Activated CD4-positive, CD25-positive, alpha-beta regulatory T cell treated with anti-CD3 and anti-CD28 coated beads, Interleukin-2, amount 50 U/mL, for 72 hours (primary cell): ENCODE results near the gene NOL4L.

ENCODE experiments used
- DNase-seq: peaks from one replicate; pipeline ENCODE4 v3.0.0; 2021

The NOL4L gene

DNA sequence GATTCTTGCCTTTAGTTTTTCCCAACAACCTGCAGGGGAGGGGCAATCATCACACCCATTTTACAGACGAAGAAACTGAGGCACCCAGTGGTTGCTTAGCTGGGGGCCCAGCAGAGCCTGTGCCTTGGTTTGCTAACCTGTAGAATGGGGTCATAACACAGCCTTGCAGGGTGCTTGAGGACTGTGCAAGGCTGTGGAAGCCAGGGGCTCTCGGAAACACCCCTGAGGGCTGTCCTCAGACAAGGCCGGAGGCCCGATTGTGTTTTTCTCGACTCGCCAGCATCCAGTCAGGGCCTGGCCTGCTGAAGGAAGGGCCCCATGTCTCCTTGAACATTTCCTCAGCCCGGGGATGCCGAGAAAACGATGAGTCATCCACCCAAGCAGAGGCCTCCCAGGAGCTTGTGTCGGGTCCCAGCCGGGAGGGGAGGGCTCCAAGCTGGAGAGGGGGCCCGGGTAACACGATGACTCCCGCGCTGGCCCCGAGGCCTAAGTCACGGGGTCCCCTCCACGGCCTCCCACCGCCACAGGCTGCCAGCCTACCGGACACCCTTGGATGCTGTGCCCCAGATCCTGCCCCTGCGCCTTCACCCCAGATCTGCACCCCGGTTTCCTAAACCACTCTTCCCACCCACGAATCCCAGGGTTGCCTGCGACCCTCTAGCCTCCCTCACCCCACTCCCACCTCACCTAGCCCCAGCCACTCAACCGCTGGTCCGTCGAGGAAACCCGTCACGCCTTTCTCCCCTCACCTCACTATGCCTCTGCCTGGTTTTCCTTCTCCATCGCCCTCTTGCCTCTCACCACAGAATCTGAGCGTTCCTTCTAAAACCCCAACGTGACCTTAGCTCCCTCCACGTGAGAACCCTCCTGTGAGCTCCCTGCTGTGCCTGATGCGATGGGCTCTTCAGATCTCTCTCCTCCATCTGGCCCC is 10.6 kb downstream of the NOL4L start:
- DNase-seq = no peak

DNA sequence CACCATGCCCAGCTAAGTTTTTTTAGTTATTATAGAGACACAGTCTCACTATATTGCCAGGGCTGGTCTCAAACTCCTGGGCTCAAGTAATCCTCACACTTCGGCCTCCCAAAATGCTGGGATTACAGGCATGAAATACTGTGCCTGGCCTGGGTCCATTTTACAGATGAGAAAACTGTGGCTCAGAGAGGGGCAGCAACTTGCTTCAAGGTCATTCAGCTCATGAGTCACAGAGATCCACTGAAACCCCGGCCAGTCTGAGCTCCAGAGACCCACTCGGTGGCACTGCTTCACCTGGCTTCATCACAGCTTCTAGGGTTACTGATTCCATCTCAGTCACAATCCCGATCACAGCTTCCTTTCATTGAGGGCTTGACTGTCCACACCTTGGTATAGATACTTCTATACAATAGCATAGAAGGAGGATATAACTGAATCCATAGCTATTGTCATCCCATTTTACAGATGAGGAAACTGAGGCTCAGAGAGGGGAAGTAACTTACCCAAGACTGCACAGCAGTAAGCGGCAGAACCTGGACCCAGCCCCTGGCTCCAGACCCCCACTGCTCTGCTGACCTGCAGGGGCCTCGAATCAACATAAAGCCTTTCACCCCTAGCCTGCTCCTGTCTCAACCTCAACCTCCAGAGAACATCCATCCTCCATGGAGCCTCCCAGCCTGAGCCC is 11.8 kb downstream of the NOL4L start:
- no peak for DNase-seq

DNA sequence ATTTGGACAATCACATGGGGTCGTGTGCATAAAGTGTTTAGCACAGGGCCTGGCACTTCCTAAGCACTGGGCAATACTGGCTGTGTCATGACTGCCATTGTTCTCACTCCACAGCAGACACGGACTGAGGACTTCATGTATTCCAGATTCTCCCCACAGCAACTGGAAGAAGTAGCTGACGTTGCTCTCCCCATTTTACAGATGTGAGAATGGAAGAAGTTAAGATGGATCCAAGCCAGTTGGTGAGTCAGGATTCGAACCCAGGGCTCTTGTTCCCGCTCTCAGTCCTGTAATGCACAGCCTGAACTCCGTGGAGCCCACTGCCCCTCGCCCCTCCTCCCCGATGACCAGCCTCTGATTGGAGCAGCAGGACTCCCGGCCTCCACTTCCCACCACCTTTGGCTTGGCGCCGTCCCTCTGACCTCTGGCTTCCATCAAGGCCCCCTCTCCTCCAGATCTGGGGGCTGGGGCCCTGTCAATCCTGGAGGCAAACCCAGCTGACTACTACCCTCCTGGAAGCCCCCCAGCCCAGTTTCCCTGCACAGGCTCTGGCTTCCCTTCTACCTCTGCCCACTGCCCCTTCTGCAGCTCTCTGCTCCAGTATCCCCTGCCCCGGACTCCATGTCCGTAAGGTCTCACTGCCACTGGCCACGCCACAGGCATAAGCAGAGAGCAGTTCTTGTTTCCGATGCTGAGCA is 12.7 kb downstream of the NOL4L start:
- DNase-seq = no peak

DNA sequence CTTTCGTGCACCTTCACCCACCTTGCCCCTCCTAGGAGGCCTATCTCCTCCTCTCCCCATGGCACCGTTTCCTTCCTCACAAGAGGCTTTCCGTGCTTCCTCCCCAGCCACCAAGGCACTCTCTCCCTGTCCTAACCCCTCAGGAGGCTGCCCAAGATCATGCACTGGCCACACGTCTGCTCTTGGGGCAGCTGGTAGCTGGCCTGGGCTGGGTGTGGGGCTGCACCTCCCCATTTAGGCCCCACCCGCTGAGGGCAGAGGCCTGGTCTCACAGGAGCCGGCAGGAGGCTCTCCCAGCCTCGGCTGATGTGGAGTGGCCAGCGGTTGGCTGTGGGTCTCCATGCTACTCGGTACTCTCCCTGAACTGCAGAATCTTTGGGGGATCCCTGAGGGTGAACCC is 13.6 kb downstream of the NOL4L start:
- no peak for DNase-seq

DNA sequence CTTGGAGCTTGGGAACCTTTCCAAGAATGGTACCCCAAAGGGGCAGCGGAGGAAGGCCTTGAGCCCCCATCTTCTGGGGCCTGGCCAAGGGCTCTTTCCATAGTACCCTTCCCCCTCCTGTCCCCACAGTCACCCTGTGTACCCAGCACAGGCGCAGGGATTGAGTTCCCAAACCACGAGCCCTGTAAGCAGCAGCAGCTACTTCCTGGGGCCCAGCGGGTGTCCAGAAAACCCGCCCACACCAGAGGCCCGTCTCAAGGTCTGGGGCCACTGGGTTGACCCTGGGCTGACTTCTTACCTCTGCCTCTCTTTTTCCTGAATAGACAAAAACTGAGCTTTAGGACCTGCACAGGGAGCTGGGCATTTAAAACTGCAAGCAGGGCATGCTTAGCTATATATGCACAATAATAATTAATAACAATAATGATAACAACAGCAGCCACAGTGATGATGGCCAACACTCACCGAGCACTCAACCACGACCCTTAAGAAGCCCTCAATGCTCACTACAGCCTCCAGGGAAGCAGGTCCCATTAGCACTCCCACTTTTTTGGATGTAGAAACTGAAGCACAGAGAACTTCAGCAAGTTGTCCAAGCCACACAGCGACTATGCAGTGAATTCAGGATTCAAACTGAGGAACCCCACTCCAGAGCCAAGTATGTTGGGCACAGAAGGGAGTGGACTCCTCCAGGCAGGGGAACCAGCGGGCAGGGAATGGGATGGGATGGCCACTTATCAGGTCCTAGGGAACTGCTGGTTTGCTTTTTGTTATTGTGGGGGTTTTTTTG is 14.5 kb downstream of the NOL4L start:
- no peak for DNase-seq

DNA sequence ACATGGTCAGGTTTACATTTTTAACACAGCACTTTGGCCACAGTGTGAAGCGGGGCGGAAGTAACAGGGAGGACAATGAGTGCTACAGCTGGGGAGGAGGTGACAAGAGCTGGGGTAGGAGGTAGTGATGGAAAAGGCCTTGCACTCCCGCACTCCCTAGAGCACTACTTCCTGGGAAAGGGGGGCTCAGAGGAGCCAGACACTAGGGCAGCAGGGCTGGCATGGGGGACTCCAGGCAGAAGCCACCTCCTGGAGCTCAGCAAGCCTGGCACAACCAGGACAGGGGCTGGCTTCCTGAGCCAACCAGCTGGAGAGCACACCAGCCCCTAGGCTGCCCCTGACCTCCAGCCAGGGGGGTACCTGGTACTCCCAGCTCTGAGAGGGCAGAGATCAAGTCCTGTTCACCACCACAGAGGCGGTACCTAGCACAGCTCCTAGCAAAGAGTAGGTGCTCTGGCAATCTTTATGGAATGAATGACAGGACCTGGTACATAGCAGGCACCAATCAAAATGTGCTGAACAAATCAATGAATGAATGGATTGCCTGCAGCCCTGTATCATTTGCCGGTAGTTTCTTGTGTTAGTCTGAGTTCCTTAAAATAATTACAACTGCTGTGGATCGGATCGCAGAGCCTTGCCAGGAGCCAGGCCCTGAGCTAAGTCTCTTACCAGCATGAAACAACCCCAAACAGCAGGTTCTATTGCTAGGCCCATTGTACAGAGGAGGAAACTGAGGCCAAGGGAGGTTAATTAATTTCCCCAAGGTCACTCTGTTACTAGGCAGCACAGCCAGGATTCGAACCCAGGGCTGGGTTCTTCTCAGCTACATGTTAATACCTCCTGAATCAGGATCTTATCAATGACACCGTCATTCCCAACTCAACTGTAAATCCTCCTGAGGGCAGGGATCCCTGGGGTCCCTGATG is 15.5 kb downstream of the NOL4L start:
- no peak for DNase-seq

DNA sequence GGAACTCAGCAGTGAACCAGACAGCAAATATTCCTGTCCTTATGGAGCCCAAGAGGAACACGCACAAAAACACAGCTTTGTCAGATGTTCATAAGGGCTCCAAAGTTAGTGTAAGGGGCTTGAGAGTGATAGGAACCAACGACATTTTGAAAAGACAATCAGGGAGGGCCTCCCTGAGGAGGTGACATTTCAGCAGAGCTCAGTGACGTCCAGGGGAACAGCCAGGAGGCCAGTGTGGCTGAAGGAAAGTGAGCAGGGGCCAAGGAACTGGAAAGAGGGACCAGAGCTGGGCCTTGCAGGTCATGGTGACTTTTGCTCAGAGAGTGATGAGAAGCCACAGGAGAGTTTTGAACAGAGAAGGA is 16.1 kb downstream of the NOL4L start:
- no peak for DNase-seq

DNA sequence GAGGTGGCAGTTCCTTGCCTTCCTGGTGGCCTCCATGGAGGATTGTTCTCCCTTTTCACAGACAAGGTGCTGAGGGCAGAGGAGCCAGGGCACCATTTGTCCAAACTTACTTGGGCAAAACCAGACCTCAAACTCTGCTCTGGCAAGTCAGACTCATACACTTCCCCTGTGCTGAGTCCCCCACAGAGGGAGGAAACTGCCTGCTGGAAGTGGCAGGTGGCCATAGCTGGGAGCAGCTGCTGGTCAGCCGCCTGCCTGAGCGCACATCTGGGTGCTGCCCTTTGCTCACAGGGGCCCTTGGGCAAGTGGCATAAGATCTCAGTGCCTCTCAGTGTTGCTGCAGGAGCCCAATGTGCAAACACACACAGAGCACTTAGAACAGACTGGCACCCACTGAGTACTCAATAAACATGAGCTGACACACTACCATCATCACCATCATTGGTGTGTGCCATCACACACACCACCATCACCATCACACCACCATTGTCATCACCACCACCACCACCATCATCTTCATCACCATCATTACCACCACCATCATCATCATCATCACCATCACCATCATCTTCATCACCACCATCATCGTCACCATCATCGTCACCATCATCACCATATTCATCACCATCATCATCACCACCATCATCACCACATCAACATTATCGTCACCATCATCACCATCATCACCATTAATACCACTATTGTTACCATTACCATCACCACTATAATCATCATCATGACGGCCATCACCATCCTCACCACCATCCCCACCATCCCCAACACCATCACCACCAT is 17.6 kb downstream of the NOL4L start:
- no peak for DNase-seq

DNA sequence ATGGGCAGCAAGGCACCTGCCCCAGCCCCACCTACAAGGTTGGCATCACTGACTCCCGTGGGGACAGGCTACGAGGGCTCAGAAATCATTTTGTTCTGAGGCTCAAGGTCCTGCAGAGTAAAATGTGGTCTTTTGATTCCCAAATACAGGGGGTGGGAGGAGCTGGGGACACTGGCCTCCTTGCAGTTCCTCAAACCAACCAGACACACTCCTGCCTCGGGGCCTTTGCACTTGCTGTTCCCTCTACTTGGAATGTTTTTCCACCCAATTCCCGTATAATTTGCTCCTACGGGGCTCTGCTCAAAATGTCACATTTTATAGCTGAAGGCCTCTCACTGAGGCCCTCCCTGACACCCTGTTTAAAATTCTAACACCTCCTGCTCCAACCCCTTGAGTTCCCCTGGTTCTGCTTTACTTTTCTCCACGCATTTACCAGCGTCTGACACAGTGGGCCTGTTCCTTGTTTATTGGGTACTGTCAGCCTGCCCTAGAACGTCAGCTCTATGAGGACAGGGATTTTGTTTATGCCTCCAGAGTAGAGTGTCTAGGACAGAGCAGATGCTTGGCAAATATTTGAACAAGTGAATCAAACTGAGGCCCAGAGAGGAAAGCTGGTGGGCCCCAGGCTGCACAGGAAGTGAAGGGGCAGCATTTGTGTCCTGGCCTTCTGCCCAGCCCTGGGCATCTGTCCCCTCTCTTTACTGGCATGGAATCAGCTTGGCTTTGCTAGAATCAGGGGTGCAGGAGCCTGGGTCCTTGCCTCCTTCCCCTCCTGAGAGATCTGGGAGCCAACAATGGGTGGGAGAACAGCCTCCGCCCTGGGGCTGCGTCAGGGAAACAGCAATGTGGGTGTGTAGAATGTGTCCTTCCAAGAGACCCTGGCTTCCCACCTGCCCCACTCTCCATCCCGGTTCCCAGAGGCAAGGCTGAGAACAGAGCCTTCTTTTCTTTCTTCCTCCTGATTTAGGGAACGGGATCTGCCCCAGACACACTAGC is 18.5 kb downstream of the NOL4L start:
- DNase-seq = no peak

DNA sequence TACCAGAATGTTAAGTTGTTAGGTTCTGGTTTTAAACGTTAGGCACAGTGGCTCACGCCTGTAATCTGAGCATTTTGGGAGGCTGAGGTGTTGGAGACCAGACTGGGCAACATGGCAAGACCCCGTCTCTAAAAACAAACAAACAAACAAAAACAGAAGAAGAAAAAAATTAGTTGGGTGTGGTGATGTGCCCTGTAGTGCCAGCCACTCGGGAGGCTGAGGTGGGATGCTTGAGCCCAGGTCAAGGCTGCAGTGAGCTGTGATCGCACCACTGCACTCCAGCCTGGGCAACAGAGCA is 19.4 kb downstream of the NOL4L start:
- DNase-seq = no peak

DNA sequence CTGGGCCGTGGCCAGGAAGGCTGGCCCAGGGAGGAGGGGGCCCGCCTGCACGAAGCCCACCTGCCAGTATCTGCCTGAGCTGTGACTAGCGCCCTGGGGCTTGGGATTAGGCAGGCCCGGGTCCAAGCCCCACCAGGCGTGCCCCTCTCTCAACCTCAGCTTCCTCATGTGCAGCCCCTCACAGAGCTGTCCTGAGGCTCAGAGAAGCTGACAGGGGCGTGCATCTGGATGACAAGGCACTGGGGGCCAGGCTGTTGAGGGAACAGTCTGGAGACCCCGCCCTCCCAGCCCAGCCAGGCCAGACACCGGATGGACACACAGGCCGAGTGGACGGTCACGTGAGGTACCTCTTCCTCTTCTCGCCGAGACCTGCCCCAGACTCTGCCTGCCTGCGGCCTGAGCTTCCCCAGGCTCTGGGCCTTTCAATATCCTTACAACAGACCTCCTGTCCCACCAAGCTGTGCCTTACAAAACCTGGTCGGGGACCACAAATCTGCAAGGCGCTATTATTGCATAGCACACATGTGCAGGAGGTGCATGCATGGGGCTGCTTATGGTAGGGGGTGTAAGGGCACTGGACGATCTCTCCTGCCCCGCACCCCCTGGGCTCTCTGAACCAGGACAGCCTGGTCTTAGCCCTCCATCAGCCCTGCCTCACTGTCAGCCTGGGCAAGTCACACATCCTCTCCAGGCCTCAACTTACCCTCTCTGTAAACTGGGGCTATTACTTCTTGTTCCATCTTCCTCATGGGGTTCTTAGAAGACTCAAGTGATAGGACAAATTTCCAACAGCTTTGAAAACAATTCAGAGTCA is 20.0 kb downstream of the NOL4L start:
- DNase-seq = no peak

DNA sequence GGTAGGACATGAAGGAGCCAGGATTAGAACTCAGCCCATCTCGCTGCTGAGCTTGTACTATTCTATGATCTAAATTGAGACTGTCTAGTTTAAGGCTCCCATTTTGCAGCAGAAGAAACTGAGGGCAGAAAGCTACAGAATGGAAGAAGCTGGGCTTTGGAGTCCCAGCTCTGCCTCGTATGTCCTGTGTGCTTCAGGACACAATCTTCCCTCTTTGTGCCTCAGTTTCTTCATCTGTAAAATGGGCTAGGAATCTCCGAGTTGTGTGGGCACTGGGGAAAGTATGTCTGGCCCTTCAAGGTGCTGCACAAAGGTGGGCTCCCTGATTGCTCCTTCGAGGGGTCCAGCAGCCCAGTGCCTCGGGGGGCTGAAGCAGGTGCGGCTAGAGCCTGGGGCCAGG is 20.7 kb downstream of the NOL4L start:
- DNase-seq = no peak

DNA sequence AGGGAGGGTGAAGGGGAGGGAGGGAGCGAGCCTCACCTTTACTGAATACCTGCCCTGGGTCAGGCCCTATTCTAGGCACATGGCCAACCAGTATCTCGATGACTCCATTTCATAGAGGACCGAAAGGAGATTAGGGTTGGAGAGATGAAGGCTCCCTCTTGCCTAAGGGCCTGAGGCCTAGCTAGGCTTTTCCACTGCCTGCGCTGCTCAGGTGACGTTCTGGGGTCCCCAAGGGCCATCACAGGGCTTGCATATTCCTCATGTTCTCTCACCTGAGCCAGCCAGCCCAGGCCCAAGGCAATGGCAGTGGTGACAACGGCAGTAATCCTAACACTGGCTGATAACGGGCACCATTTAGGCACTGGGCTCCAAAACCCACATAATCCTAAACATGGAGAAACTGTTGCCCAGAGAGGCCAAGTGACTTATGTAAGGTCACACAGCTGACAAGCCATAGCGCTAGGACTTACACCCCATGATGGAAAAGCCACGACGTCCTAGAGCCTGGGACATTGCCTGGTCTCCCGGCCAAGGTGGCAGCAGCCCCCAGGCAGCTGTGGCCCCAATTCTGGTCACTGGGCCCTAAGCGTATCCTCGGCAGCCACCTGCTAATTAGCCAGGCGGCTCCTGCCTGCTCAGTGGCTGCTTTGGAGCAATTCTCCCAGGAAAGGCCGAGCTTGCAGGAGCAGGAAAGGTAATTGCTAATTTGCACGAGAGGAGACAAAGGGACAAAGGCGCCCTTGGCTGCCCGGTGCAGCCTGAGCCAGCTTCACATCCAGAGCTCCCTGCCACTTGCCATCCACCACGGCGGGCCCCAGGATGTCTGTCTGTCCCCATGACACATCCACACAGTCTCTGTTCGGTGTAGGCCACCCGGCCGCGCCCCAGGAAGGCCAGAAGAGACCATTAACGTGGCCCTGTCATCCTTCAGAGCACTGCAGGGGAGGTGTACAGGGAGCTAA is 21.5 kb downstream of the NOL4L start:
- no peak for DNase-seq

DNA sequence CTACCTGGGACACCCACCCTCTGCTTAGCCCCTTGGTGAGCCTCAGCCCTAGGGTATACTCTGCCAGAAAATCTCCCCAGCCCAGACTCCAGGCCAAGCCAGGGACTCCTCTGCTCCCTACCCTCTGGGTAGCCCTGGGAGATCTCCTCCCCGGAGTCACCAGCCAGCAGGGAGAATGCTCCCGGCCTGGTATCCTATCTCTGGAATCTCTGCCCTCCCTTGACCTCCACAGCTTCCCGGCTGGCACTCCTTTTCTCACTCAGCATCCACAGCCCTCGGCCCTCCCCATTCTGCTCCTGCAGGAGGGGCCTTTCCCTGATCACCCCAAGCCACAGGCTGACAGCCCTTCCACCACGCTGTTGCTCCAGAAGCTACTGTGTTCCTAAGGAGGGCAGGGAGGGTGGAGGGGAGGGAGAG is 22.6 kb downstream of the NOL4L start:
- DNase-seq = no peak

DNA sequence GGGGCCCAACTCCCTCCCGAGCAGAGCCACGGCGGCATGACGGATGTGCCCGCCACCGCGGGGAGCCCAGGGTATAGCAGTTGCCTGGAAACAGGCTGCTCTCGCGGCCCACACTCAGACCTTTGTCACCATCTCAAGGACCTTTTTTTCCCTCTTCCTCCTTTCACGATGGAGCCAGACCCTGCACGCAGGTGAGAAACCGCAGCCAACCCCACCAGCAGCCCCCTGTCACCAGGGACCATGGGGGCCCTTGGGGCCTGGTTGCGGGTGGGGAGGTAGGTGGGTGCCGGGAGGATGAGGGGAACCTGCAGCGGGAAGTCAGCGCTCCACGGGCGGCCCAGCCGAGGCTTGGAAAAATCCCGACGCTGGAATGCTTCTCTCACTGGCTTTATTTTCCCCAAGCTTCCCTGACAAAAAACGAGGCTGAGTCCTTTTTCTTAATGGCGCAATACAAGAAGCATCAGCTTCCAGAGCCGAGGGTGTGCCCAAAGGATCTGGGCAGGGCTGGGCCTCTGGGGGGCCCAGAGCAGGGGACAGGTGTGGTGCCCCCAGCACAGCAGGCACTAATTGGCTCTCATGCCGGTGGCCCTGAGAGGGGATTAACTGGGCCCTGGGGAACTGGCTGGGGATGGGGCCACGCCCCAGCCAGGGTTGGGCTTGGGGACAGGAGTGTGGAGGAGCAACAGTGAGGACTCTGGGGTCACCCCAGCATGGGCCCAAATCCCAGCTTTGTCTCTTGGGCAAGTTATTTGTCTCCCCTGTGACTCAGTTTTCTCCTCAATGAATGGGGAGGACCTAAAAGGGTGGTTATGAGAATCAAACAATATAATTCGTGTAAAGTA is 23.9 kb downstream of the NOL4L start:
- no peak for DNase-seq

DNA sequence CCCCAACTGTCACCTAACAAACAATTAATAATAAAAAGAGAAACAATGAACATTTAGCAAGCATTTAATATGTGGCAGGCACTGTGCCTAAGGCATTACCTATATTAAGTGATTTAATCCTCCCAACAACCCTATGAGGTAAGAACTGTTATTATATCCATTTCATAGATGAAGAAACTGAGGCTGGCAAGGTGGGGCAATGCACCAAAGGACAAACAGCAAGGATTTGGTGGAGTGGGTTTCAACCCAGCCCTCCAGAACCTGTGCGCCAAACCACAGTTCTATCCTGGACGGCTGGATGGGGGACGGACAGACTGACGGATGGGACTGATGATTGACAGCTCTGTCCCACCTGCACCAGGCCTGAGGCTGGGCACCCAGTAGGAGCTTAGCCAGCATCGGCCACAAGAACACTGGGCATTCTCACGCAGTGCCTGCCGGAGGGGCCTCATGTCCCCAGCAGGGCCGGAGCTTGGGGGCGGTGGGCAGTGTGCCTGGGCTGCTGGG is 24.6 kb downstream of the NOL4L start:
- DNase-seq = no peak
